OCI-LY1 (cell line): ENCODE data around the gene CNOT8.

Source experiments
- H2AFZ ChIP-seq: fragments of 200-600 bp; sonication (generic), shearing (Covaris generic); 2 replicates; pipeline ENCODE4 v1.6.0; 2014; ENCODE audit warnings: antibody characterized with exemption, mild to moderate bottlenecking, low read length
- H3F3A ChIP-seq: fragments of 200-600 bp; sonication (generic), shearing (Covaris generic); 2 replicates; pipeline ENCODE4 v1.6.0; 2014; ENCODE audit warnings: mild to moderate bottlenecking, antibody characterized with exemption, low read length, moderate library complexity; ENCODE audit not compliant: insufficient read depth
- H3K27ac ChIP-seq: fragments of 200-600 bp; sonication (generic); 2 replicates; pipeline ENCODE4 v1.5.1; 2014; ENCODE audit warnings: low read length, mixed run types, mild to moderate bottlenecking, low read depth; ENCODE audit not compliant: poor library complexity, severe bottlenecking
- H3K27me3 ChIP-seq: fragments of 200-600 bp; sonication (generic); 2 replicates; pipeline ENCODE4 v1.6.0; 2014; ENCODE audit warnings: antibody characterized with exemption, mild to moderate bottlenecking, low read length, moderate library complexity; ENCODE audit not compliant: insufficient read depth
- H3K36me3 ChIP-seq: fragments of 200-600 bp; sonication (generic); 2 replicates; pipeline ENCODE4 v1.6.1; 2014; ENCODE audit warnings: mild to moderate bottlenecking, antibody characterized with exemption, low read length, moderate library complexity, mixed read lengths; ENCODE audit not compliant: insufficient read depth
- H3K4me1 ChIP-seq: fragments of 200-600 bp; sonication (generic); 2 replicates; pipeline ENCODE4 v1.5.1; 2014; ENCODE audit warnings: mild to moderate bottlenecking, low read length, moderate library complexity; ENCODE audit not compliant: insufficient read depth, severe bottlenecking
- H3K4me2 ChIP-seq: fragments of 200-600 bp; sonication (generic), shearing (Covaris generic); 2 replicates; pipeline ENCODE4 v1.6.1; 2014; ENCODE audit warnings: low read length
- H3K4me3 ChIP-seq: fragments of 200-600 bp; sonication (generic); 2 replicates; pipeline ENCODE4 v1.5.1; 2014; ENCODE audit warnings: low read length, low read depth, mild to moderate bottlenecking, mixed read lengths; ENCODE audit not compliant: poor library complexity, severe bottlenecking
- H3K79me2 ChIP-seq: fragments of 200-600 bp; shearing (Covaris generic); 2 replicates; pipeline ENCODE4 v1.6.1; 2016; ENCODE audit warnings: mixed run types, low read length, mixed read lengths; ENCODE audit not compliant: insufficient read depth
- H3K9ac ChIP-seq: fragments of 200-600 bp; sonication (generic), shearing (Covaris generic); 2 replicates; pipeline ENCODE4 v1.6.1; 2014; ENCODE audit warnings: mild to moderate bottlenecking, low read length, mixed read lengths
- H3K9me2 ChIP-seq: fragments of 200-600 bp; sonication (generic), shearing (Covaris generic); 2 replicates; pipeline ENCODE4 v1.6.1; 2014; ENCODE audit warnings: low read depth, mild to moderate bottlenecking, low read length, mixed read lengths
- H3K9me3 ChIP-seq: fragments of 200-600 bp; shearing (Covaris generic); 2 replicates; pipeline ENCODE4 v1.6.1; 2014; ENCODE audit warnings: low read length, mixed read lengths
- H4K20me1 ChIP-seq: fragments of 200-600 bp; sonication (generic), shearing (Covaris generic); 2 replicates; pipeline ENCODE4 v1.6.0; 2016; ENCODE audit warnings: mild to moderate bottlenecking, low read length; ENCODE audit not compliant: insufficient read depth
- EZH2 ChIP-seq: fragments of 200-600 bp; sonication (generic), shearing (Covaris generic); IDR thresholded peaks from 2 replicates; pipeline ENCODE4 v1.8.0; 2017; ENCODE audit warnings: borderline replicate concordance, mixed run types, mild to moderate bottlenecking, antibody characterized with exemption, low read length, moderate library complexity, mixed read lengths
- TF ChIP-seq, protein P1 (sequence below): fragments of 200-600 bp; sonication (generic), shearing (Covaris generic); IDR thresholded peaks from 2 replicates; pipeline ENCODE4 v1.5.1; 2017; ENCODE audit warnings: mild to moderate bottlenecking, antibody characterized with exemption, low read length, moderate library complexity, mixed read lengths

CNOT8 gene

DNA sequence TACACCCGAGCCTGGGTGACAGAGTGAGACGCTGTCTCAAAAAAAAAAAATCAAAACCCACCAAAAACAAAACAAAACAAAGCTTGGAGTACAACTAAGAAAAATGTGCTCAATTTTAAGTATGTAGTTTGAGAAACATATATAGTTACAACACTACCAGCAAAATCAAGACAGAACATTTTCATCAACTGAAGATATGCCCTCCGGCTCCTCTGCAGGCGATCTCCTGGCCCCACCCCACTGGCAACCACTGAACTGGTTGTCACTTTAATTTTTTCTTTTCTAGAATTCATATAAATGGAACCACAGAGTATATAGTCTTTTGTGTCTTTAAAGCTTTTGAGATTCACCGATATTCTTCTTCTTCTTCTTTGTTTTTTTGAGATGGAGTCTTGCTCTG lies 35.0 kb downstream of the CNOT8 start:
- no peaks in the 10 kb centered on the region for H3K9me3 ChIP-seq
- no peaks in the 10 kb centered on the region for H3K27me3 ChIP-seq

DNA sequence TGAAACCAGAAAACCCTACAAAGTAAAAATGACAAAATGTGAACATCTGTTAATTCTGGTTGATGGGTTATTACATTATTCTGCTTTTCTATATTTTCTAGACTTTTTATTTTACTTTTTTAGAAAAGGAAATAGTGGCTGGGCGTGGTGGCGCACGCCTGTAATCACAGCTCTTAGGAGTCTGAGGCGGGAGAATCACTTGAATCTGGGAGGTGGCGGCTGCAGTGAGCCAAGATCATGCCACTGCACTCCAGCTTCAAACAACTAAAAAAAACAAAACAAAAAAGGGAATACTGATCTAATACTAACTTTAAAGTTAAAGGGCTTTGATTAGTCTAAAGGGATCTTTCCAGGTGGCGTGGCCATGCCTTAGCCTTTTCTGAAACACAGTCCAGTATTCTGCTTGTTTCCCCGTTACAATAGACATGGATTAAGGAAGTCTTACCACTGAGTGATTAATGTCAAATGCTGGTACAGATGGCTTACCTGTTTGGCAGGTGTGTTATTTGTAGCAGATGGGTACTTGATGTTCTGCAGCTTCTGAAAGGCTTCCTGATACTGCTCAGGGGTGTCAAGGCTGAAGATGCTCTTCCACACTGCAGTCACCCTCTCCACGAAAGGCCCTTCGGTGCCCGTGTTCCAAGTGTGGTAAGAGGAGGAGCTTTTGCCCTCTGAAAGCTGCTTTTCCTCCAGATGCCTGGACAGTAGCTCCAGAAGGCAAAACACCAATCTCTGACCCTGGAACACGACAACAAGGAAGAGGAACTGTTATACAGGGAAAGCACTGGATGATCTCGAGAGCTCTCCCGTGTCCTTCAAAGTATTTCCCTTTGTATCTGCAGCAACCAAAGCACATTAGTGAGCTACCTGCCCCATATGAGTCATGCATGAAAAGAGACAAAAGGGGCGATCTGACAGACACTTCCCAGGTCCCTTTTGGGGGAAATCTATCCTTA lies 37.5 kb downstream of the CNOT8 start:
- no peak for TF ChIP-seq EZH2
- TF ChIP-seq, protein P1, sequence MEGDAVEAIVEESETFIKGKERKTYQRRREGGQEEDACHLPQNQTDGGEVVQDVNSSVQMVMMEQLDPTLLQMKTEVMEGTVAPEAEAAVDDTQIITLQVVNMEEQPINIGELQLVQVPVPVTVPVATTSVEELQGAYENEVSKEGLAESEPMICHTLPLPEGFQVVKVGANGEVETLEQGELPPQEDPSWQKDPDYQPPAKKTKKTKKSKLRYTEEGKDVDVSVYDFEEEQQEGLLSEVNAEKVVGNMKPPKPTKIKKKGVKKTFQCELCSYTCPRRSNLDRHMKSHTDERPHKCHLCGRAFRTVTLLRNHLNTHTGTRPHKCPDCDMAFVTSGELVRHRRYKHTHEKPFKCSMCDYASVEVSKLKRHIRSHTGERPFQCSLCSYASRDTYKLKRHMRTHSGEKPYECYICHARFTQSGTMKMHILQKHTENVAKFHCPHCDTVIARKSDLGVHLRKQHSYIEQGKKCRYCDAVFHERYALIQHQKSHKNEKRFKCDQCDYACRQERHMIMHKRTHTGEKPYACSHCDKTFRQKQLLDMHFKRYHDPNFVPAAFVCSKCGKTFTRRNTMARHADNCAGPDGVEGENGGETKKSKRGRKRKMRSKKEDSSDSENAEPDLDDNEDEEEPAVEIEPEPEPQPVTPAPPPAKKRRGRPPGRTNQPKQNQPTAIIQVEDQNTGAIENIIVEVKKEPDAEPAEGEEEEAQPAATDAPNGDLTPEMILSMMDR, result no peak
- H3K4me2 ChIP-seq, result no peak overlapping the region
- H3K4me3 ChIP-seq, result no peak overlapping the region
- no peaks in the 10 kb centered on the region for H3F3A ChIP-seq
- no peaks in the 10 kb centered on the region for H3K9me3 ChIP-seq
- H2AFZ ChIP-seq, result no peak overlapping the region
- no peaks in the 10 kb centered on the region for H3K79me2 ChIP-seq
- H3K27ac ChIP-seq, result no peak overlapping the region
- H3K27me3 ChIP-seq, result no peaks in the 10 kb centered on the region
- H3K36me3 ChIP-seq, result peaks cover 92% of the 10 kb centered on the region
- no peaks in the 10 kb centered on the region for H3K4me1 ChIP-seq
- H3K9ac ChIP-seq, result no peak overlapping the region
- H4K20me1 ChIP-seq, result no peaks in the 10 kb centered on the region
- H3K9me2 ChIP-seq, result no peaks in the 10 kb centered on the region

More for the DNA sequence above, 35.0 kb downstream of the CNOT8 start:
- Histone ChIP-seq H3K9ac (no peak overlapping the region), H3K4me3 (no peak overlapping the region), H3K27ac (no peak overlapping the region), H3K4me1 (no peaks in the 10 kb centered on the region), H3F3A (no peaks in the 10 kb centered on the region), H2AFZ (no peak overlapping the region), H3K79me2 (no peaks in the 10 kb centered on the region), H3K36me3 (peaks cover 92% of the 10 kb centered on the region), H3K4me2 (no peak overlapping the region), H4K20me1 (no peaks in the 10 kb centered on the region), H3K9me2 (no peaks in the 10 kb centered on the region)
- no peak for TF ChIP-seq EZH2

DNA sequence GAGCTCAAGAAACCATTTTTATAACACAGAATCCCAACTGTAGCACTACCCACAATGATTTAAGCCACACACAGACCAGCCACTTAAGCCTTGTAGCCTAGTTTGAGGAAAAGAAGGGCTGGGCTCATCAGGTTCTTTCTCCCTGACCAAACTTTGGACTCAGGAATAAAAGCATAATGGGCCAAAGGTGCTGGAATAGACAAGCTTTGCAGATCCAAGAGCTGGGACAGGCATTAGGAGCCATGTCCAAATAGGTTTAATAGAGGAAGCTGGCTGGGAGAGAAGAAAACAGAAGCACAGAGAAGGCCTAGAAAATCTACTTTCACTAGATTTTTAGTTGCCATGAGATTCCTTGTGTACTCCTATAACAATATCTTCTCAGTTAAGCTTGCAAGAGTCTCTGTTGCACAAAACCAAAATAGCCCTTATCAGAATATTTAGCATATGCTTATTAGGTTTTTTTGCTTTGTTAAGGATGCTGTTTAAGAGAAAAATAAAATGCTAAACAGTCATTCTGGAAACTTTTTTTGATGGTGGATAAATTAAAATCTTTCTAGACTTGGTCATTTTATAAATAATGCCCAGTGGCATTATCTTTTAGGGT lies 38.2 kb downstream of the CNOT8 start:
- Histone ChIP-seq H3K4me3 (no peak overlapping the region), H3K9me2 (no peaks in the 10 kb centered on the region), H3K79me2 (no peaks in the 10 kb centered on the region), H3K4me1 (no peaks in the 10 kb centered on the region), H3K36me3 (peaks cover 92% of the 10 kb centered on the region), H3K4me2 (no peak overlapping the region), H3K9ac (no peak overlapping the region), H3K27me3 (no peaks in the 10 kb centered on the region), H2AFZ (no peak overlapping the region), H3K9me3 (no peaks in the 10 kb centered on the region), H3K27ac (no peak overlapping the region), H4K20me1 (no peaks in the 10 kb centered on the region), H3F3A (no peaks in the 10 kb centered on the region)
- no peak for TF ChIP-seq EZH2
- TF ChIP-seq, protein P1, result no peak
